Neural cell (in vitro differentiated cells): ENCODE measurements around the gene HDAC3. TPM values are rescaled to one million over a fixed set of nuclear protein-coding genes. Genes with fewer than 3 reads are reported as not detected.

ENCODE experiments used
- H2AFZ ChIP-seq: fragments of 200-600, 300-800 bp; sonication (generic), shearing (Covaris generic); 2 replicates; pipeline ENCODE4 v1.6.0; 2014; ENCODE audit warnings: low read depth, mild to moderate bottlenecking, antibody characterized with exemption, low read length, moderate library complexity
- H3F3A ChIP-seq: fragments of 200-600 bp; shearing (Covaris generic); 2 replicates; pipeline ENCODE4 v1.6.1; 2016; ENCODE audit warnings: mild to moderate bottlenecking, moderate library complexity, mixed read lengths, antibody characterized with exemption, low read length; ENCODE audit not compliant: insufficient read depth, poor library complexity, severe bottlenecking
- H3K27ac ChIP-seq: fragments of 200-600, 300-800 bp; sonication (generic), shearing (Covaris generic); 2 replicates; pipeline ENCODE4 v1.5.1; 2014; ENCODE audit warnings: mild to moderate bottlenecking, low read length, moderate library complexity
- H3K27me3 ChIP-seq: fragments of 300-800, 200-600 bp; sonication (generic), shearing (Covaris generic); 2 replicates; pipeline ENCODE4 v1.6.0; 2014; ENCODE audit warnings: mild to moderate bottlenecking, low read depth, low read length, moderate library complexity; ENCODE audit not compliant: insufficient read depth
- H3K36me3 ChIP-seq: fragments of 300-800, 200-600 bp; sonication (generic), shearing (Covaris generic); 2 replicates; pipeline ENCODE4 v1.5.1; 2014; ENCODE audit warnings: mild to moderate bottlenecking, antibody characterized with exemption, low read length, moderate library complexity; ENCODE audit not compliant: insufficient read depth
- H3K4me2 ChIP-seq: fragments of 300-800, 200-600 bp; sonication (generic), shearing (Covaris generic); 2 replicates; pipeline ENCODE4 v1.6.0; 2014; ENCODE audit warnings: mild to moderate bottlenecking, low read length
- H3K4me3 ChIP-seq: fragments of 300-800, 200-600 bp; sonication (generic), shearing (Covaris generic); 2 replicates; pipeline ENCODE4 v1.5.1; 2014; ENCODE audit warnings: mild to moderate bottlenecking, low read length, moderate library complexity
- H3K79me2 ChIP-seq: fragments of 200-600 bp; shearing (Covaris generic); replicated peaks from 2 replicates; pipeline ENCODE4 v1.6.0; 2014; ENCODE audit warnings: mild to moderate bottlenecking, low read length, moderate library complexity; ENCODE audit not compliant: insufficient read depth
- H3K9ac ChIP-seq: fragments of 300-800, 200-600 bp; sonication (generic), shearing (Covaris generic); 2 replicates; pipeline ENCODE4 v1.6.1; 2016; ENCODE audit warnings: mild to moderate bottlenecking, low read length, mixed read lengths
- H3K9me2 ChIP-seq: fragments of 200-600 bp; shearing (Covaris generic); 2 replicates; pipeline ENCODE4 v1.6.1; 2016; ENCODE audit warnings: mild to moderate bottlenecking, low read length, mixed read lengths; ENCODE audit not compliant: insufficient read depth
- H3K9me3 ChIP-seq: fragments of 200-600, 300-800 bp; sonication (generic), shearing (Covaris generic); 2 replicates; pipeline ENCODE4 v1.6.1; 2016; ENCODE audit warnings: mild to moderate bottlenecking, mixed run types, low read length, moderate library complexity, mixed read lengths
- H4K20me1 ChIP-seq: fragments of 200-600 bp; shearing (Covaris generic); 2 replicates; pipeline ENCODE4 v1.6.1; 2016; ENCODE audit warnings: mild to moderate bottlenecking, mixed run types; ENCODE audit not compliant: insufficient read depth
- CTCF ChIP-seq: fragments of 450-650 bp; IDR thresholded peaks from 2 replicates; pipeline ENCODE4 v1.5.1; 2014; ENCODE audit warnings: antibody characterized with exemption, mild to moderate bottlenecking, moderate library complexity; ENCODE audit not compliant: poor library complexity, severe bottlenecking
- EZH2 ChIP-seq: fragments of 200-600, 300-800 bp; shearing (Covaris generic), sonication (generic); IDR thresholded peaks from 2 replicates; pipeline ENCODE4 v1.6.1; 2014; ENCODE audit warnings: antibody characterized with exemption, low read length, borderline replicate concordance, mild to moderate bottlenecking; ENCODE audit not compliant: insufficient read depth, poor library complexity, severe bottlenecking
- MXI1 ChIP-seq: fragments of 450-650 bp; conservative IDR thresholded peaks from 2 replicates; pipeline ENCODE4 v1.6.1; 2014; ENCODE audit warnings: antibody characterized with exemption, mild to moderate bottlenecking; ENCODE audit not compliant: poor library complexity, severe bottlenecking
- POLR2AphosphoS5 ChIP-seq: IDR thresholded peaks from 2 replicates; pipeline ENCODE4 v1.6.1; 2012
- RAD21 ChIP-seq: fragments of 450-650 bp; conservative IDR thresholded peaks from 2 replicates; pipeline ENCODE4 v1.6.1; 2014; ENCODE audit warnings: antibody characterized with exemption, mild to moderate bottlenecking, moderate library complexity
- REST ChIP-seq: IDR thresholded peaks from 2 replicates; pipeline ENCODE4 v1.6.1; 2012; ENCODE audit warnings: borderline replicate concordance
- SMC3 ChIP-seq: fragments of 450-650 bp; conservative IDR thresholded peaks from 2 replicates; pipeline ENCODE4 v1.6.1; 2014; ENCODE audit warnings: antibody characterized with exemption, mild to moderate bottlenecking, moderate library complexity; ENCODE audit not compliant: poor library complexity
- TAF1 ChIP-seq: IDR thresholded peaks from 2 replicates; pipeline ENCODE4 v1.6.1; 2012; ENCODE audit warnings: low read depth
- polyA plus RNA-seq: library from polyadenylated mRNA; depleted of rRNA; stranded (reverse); fragments of >200 nt; gene quantifications from 2 replicates; pipeline ENCODE4 v1.2.3, GENCODE V29; 2014

The HDAC3 gene
- polyA plus RNA-seq, 1 donor from 2014 or later = 115 TPM

- no peak for TF ChIP-seq MXI1
- Histone ChIP-seq H4K20me1 (no peaks in the 10 kb centered on the region), H3K36me3 (no peaks in the 10 kb centered on the region), H3K9me3 (no peaks in the 10 kb centered on the region), H3K27ac (no peak overlapping the region), H2AFZ (no peak overlapping the region), H3K27me3 (no peaks in the 10 kb centered on the region), H3K4me3 (no peak overlapping the region), H3K9me2 (no peaks in the 10 kb centered on the region), H3F3A (no peaks in the 10 kb centered on the region), H3K9ac (no peak overlapping the region), H3K79me2 (no peaks in the 10 kb centered on the region), H3K4me2 (no peak overlapping the region)
Measured at GRCh38 chr5:141596867-141597266, 39.8 kb downstream of the HDAC3 start.

- Histone ChIP-seq H3K9ac (no peak overlapping the region), H3K36me3 (peaks cover 9% of the 10 kb centered on the region), H2AFZ (no peak overlapping the region), H3K4me2 (no peak overlapping the region), H3K27ac (no peak overlapping the region), H4K20me1 (no peaks in the 10 kb centered on the region), H3K27me3 (no peaks in the 10 kb centered on the region), H3K4me3 (no peak overlapping the region), H3K9me2 (no peaks in the 10 kb centered on the region), H3K79me2 (peaks cover 3% of the 10 kb centered on the region), H3F3A (no peaks in the 10 kb centered on the region), H3K9me3 (no peaks in the 10 kb centered on the region)
- TF ChIP-seq SMC3 (no peak), POLR2AphosphoS5 (no peak), RAD21 (no peak), TAF1 (no peak), CTCF (no peak), MXI1 (no peak)
Measured at GRCh38 chr5:141590127-141590526, 46.5 kb downstream of the HDAC3 start.

- H3F3A ChIP-seq = no peaks in the 10 kb centered on the region
- no peak overlapping the region for H3K9ac ChIP-seq
- H4K20me1 ChIP-seq = no peaks in the 10 kb centered on the region
- H3K4me3 ChIP-seq = no peak overlapping the region
- H3K9me3 ChIP-seq = no peaks in the 10 kb centered on the region
- TF ChIP-seq MXI1 = no peak
- TF ChIP-seq SMC3 = no peak
- no peak for TF ChIP-seq EZH2
- TF ChIP-seq REST = no peak
- TF ChIP-seq POLR2AphosphoS5 = no peak
- no peak for TF ChIP-seq RAD21
- no peak for TF ChIP-seq CTCF
- TF ChIP-seq TAF1 = no peak
- peaks cover 3% of the 10 kb centered on the region for H3K79me2 ChIP-seq
- H3K9me2 ChIP-seq = no peaks in the 10 kb centered on the region
- no peak overlapping the region for H2AFZ ChIP-seq
- H3K4me2 ChIP-seq = no peak overlapping the region
- H3K36me3 ChIP-seq = peaks cover 11% of the 10 kb centered on the region
- no peak overlapping the region for H3K27ac ChIP-seq
- no peaks in the 10 kb centered on the region for H3K27me3 ChIP-seq
Measured at GRCh38 chr5:141586246-141586645, 50.4 kb downstream of the HDAC3 start.
